DMS114 treated with DMSO at 0.1 percent for 48 hours (cell line): Measurements from ENCODE around the gene LAMC3.

Source experiments
- DNase-seq: peaks from one replicate; lab custom pipeline; 2025; ENCODE audit not compliant: unreplicated experiment; lab: John Stamatoyannopoulos, UW

Gene LAMC3

DNA sequence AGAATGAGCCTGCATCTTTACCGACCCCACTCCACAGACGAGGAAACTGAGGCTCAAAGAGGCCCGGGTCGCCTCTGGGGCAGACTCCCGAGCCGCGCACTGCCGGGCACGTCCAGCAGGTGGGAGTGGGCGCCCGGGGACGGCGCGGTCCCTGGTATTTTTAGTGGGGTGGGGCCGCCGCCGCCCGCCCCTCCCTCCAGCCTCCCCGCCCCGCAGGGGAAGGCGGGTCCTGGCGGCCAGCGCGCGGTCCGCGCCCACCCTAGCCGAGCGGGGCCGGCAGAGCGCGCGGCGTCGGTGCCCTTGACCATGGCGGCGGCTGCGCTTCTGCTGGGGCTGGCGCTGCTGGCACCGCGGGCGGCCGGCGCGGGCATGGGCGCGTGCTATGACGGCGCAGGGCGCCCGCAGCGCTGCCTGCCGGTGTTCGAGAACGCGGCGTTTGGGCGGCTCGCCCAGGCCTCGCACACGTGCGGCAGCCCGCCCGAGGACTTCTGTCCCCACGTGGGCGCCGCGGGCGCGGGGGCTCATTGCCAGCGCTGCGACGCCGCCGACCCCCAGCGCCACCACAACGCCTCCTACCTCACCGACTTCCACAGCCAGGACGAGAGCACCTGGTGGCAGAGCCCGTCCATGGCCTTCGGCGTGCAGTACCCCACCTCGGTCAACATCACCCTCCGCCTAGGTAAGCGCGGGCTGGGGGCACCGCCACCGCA lies at the start of gene LAMC3:
LAMC3 (plus strand) TSS at position 266 of the 710 bp plus-strand sequence; CDS start at position 307, 41 bp downstream.
- DNase-seq = peak; percentile 25

DNA sequence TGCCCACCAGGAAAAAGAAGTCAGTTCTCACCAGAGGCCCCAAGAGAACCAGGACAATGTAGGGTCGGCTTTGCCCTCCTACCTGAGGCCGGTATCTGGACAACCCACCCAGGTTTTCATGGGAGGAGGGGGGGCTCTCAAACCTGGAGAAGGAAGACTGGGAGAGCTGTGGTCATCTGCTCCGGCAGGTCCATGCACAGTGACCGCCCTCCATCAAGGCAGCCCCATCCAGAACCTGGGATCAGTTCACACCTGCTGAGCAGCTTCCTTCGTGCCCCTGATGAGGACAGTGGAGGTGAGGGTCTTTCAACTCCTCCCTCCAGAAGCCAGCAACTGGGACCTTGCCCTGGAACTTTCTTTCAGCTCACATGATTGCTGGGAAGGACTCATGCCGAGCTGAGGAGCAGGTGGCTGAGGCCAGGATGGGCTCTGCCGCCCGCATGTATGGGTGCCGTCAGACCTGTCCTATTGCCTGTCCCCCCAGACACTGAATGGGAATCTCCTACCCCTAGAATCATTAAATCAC lies 49.1 kb upstream of the LAMC3 start:
- DNase-seq = no peak

DNA sequence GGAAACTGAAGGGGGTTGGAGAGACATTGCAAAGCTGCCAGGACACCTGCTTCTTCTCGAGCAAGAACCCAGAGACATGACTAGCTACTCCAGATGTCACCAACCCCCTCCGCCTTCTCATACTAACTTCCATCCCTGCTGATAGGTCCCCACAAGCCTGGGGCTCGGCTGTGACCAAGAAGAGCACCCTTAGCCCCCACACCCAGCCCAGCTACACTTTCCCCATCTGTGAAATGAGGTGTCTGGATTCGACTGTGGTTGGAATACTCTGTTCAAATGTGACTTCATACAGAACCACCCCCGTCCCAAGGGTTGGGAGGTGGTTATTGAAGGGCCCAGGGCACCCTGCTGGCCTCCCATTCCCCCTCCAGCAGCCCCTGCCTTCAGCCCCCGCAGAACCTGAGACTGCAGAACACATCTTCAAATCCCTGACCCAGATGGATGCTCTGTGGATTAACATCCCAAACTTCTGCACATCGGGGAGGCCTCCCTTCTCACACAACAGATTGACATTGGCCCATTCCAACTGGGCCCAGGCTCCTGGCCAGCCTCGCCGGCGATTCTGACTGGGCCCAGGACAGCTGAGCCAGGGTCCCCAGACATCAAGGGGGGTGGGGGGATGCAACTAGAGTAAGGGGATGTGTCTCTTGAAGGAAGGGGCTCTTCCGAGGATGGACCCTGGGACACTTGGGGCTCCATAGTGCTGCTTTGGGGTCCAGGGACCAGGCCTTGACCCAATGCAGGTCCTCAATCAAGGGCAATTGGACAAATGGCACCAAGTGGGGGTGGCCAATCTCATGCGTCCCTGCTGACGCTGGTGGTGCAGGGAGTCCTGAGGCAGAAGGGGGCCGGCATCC lies 48.2 kb upstream of the LAMC3 start:
- DNase-seq = no peak

DNA sequence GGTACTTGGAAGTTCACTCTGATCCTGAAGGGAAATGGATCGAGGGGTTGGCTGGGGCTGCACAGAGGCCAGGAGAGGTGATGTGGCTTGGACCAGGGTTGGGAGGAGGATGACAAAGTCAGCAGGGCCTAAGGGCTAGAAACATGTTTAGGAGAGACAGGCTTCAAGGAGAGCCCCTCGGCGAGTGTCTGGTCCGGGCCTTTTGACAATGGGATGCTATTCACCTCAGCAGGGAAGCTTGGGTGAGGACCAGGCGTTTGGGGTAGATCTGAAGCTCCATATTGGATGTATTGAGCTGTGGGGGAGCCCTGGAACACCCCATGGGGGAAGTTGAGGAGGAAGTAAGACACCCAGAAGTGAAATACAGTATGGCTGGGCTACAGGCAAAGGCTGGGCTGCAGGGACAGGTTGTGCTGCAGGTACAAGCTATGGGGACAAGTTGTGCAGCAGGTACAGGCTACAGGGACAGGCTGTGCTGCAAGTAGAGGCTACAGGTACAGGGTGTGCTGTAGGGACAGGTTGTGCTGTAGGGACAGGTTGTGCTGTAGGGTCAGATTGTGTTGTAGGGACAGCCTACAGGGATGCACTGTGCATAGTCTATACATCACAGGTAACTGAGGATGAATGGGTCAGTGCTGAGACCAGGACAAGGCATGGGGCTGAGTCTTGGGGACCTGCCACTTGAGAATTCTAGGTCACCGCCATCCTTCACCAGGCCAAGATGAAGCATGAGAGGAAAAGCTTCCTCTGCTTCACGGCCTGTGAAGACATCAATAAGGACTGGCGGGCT lies 47.3 kb upstream of the LAMC3 start:
- DNase-seq = no peak

DNA sequence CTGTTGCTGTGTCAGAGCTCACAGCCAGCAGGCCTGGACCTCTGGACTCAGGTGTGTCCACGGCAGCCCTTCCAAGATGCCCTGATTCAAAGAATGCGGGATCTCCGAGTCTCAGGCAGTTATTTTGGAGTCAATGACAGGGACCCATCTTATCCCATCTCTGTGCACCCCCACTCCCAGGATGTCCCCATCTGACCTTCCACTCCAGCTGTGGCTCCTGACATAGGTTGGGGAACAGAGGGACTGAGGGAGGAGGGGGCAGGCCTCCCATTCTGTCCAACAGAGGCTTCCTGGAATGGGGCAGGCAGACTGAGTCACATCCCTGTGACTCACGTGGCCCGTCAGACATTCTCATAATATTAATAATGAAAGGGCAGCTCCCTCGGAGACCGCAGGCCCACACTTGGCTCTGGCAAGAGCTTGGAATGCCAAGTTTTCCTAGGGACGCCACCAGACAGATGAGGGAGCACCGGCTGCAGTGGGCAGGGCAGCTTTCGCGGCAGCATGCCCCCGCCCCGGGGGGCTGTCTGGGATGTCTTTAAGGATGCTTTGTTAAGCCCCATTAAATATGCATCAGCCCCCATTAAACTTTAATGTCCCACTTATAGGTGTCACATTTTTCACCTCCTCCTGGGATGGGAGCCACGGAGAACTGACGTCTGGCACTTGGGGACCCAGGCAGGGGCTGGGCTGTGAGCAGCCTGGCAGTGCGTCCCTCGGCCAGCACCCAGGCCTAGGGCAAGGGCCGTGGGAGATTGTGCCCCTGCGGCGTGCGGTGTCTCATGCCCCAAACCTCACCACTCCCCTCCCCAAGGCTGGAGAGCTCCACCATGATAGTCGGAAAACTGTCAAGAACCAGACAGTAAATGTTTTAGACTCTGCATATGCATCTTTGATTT lies 46.3 kb upstream of the LAMC3 start:
- DNase-seq = no peak

DNA sequence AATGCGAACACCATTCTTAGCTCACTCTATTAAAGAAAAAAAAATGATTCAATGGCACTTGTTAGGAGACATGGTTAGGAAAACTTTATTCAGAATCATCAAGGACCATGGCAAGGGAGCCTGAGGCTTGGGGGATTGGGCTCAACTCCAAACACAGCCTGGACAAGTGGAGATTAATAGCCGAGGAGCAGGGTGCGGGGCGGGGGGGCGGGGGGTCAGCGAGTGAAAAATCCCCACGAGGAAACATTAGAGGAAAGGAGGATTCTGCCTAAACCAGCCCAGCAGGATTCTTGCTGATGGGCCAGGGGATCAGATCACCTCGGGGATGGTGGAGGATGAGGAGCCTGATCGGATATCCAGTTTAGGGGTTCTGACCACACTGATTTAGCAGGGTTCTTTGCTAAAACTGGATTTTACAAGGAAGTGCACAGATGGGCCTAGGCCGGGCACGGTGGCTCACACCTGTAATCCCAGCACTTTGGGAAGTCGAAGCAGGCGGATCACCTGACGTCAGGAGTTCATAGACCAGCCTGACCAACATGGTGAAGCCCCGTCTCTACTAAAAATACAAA lies 45.6 kb upstream of the LAMC3 start:
- DNase-seq = no peak

DNA sequence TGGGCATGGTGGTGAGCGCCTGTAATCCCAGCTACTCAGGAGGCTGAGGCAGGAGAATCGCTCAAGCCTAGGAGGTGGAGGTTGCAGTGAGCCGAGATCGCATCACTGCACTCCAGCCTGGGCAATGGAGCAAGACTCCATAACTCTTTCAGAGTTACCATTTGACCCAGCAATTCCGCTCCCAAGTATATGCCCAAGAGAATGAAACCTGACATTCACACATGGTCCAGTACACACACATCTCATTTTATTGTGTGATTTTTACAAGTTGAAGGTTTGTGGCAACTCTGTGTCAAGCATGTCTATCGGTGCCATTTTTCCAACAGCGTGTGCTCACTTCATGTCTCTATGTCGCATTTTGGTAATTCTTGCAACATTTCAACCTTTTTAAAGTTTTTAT lies 45.1 kb upstream of the LAMC3 start:
- no peak for DNase-seq

DNA sequence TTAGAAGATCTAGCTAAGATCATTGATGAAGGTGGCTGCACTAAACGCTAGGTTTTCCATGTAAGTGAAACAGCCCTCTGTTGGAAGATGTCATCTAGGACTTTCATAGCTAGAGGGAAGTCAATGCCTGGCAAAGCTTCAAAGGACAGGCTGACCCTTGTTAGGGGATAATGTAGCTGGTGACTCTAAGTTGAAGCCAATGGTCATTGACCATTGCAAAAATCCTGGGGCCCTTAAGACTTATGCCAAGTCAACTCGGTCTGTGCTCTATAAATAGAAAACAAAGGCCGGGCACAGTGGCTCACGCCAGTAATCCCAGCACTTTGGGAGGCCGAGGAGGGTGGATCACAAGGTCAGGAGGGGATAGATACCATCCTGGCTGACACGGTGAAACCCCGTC lies 43.3 kb upstream of the LAMC3 start:
- DNase-seq = no peak

DNA sequence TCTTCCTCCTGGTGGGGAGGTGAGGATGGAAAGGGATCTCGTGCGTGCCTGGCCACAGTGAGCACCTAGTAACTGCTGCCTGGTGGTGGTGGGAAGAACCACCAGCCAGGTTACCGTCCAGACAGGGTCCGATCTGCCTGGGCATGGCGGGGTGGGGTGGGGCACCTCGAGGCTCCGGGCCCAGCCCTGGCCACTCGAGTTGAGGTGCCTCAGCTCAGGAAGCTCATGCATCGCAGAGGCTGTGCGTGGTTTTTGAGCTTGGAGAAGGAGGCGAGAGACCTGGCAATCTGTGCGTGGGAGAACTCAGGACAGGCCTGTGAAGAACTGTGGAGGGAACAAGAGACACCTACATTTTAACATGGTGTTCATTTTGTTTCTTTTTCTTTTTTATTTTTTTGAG lies 38.9 kb upstream of the LAMC3 start:
- DNase-seq = no peak

DNA sequence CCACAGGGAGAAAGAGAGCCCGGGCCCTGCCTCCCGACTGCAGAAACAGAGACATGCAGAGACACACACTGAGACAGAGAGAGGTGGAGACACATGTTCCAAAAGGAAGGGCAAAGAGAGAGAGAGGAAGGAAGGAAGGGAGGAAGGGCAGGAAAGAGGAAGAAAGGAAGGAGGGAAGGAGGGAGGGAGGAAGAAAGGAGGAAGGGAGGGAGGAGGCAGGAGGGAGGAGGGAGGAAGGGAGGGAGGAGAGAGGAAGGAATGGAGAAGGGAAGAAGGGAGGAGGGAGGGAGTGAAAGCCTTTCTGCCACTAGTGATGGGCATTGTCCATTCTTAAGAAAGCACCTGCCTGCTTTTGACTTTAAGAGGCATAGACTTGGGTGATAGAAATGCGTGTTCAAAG lies 38.1 kb upstream of the LAMC3 start:
- DNase-seq = no peak

DNA sequence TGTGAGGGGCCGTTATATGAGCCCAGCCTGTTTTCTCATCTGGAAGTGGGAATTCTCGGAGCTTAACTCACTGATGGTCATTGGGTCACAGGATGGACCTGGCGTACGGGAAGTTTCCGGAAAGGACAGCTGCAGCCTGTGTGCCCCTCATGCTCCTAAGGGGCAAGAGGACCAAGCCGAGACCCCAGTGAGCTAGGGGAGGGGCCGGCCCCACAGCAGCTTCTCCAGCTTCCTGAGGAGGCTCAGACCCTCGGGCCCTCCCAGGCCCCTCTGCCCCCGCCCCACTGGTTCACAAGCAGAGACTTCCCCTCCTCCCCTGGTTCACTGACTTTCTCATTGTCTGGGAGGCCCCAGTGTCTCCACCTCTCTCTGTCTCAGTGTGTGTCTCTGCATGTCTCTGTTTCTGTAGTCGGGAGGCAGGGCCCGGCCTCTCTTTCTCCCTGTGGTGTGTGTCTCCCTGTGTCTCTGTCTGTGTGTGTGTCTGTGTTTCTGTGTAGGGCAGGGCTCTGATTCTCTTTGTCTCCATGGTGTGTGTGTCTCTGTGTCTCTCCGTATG lies 37.6 kb upstream of the LAMC3 start:
- no peak for DNase-seq

DNA sequence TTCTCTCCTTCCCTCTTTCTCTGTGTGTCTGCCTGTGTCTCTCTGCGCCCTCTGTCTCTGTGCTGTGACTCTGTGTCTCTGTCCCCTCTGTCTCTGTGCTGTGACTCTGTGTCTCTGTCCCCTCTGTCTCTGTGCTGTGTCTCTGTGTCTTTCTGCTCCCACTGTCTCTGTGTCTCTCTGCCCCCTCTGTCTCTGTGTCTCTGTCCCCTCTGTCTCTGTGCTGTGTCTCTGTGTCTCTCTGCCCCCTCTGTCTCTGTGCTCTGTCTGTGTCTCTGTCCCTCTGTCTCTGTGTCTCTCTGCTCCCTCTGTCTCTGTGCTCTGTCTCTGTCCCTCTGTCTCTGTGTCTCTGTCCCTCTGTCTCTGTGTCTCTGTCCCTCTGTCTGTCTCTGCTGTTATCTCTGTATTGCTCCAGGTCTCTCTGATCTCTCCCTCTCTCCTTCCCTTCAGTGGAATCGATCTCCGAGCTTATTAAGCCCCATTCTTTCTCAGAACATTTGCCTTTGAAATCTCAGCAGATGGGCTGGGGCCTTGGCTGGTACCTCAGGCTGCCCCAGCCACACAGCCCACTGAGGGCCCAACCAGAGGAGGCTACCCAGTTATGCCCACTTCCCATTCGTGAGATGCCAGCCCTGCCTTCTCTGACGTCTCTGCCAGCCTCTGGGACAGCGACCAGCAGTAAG lies 36.6 kb upstream of the LAMC3 start:
- no peak for DNase-seq

DNA sequence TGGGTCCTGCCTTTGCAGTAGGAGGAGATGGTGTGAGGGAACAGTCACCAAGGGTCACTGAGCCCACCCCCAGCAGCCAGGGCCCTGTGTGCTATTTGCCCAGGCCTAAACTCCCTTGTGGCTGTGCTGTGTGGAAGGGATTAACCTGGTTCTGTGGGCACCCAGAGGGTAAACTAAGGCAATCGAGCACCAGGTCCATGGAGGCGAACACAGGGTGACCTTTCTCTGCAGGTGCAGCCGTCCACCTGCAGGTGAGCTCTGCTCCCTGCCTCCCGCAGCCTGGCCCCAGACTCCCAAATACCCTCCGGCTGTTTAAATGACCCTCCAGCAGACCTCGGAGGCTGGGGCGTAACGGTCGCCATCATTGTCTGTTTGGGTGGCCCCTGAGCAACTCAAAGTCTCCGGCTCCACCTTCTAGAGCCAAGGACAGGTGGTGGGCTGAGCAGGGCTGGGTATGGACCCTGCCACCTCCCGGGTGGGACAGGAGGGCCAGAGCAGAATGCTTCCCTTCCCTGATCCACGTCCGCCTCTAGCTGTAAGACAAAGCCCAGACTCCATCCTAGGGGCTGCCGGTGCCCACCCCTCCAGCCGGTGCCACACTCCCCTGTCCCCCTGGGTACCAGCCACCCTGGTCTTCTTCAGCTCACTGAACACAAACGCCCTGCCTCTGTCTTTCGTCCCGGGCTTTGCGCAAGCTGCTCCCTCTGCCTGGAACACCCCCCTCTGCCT lies 35.9 kb upstream of the LAMC3 start:
- no peak for DNase-seq

DNA sequence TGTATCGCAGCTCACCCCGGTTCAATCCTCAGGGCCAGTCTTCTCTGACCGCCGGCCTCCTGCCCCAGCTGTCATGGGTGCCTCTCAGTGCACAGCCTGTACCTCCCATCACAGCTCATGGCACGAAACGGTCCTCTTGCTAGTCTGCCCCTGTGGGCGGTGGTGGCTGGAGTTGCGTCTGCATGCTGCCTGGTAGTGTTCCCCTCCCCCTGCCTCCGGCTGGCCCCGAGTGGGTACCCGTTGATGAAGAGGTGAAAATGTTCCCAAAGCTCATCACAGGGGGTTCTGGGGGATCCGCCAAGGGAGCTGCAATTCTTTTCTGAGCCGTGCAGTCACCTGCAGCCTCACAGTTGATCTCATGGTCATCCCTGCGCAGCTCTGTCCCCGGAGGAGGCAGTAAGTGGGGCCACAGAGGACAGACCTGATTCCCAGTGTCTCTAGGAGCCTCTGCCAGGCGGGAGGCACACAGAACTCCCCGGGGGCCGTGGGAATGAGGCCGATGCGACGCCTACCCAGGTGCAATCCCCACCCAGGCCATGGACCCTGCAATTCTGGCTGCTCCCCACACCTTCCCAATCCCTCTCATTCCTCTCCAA lies 35.2 kb upstream of the LAMC3 start:
- no peak for DNase-seq

DNA sequence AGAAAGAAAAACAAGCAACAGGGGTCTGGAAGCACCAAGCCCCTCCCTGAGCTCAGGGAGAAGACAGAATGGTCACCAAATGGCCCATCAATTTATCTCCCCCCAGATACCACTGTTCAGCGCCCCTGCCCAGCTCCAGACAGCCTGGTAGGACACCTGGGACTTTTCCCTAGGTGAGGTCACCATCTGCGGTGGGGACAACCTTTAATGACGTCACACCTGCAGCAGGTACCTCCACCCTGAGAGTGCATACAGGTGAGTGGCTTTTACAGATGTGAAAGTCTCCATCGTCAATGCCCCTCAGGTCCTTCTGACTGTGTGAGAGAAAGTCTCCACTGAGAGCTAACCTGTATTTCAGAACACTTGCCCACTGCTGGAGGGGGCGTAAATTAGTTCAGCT lies 34.3 kb upstream of the LAMC3 start:
- no peak for DNase-seq

DNA sequence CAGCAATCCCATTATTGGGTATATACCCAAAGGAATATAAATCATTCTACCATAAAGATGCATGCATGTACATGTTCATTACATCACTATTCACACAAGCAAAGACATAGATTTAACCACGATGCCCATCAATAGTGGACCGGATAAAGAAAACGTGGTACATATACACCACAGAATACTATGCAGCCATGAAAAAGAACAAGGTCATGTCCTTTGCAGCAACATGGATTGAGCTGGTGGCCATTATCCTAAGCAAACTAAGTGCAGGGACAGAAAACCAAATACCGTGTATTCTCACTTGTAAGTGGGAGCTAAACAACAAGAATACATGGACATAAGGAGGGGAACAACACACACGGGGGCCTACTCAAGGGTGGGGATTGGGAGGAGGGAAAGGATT lies 33.8 kb upstream of the LAMC3 start:
- DNase-seq = no peak

DNA sequence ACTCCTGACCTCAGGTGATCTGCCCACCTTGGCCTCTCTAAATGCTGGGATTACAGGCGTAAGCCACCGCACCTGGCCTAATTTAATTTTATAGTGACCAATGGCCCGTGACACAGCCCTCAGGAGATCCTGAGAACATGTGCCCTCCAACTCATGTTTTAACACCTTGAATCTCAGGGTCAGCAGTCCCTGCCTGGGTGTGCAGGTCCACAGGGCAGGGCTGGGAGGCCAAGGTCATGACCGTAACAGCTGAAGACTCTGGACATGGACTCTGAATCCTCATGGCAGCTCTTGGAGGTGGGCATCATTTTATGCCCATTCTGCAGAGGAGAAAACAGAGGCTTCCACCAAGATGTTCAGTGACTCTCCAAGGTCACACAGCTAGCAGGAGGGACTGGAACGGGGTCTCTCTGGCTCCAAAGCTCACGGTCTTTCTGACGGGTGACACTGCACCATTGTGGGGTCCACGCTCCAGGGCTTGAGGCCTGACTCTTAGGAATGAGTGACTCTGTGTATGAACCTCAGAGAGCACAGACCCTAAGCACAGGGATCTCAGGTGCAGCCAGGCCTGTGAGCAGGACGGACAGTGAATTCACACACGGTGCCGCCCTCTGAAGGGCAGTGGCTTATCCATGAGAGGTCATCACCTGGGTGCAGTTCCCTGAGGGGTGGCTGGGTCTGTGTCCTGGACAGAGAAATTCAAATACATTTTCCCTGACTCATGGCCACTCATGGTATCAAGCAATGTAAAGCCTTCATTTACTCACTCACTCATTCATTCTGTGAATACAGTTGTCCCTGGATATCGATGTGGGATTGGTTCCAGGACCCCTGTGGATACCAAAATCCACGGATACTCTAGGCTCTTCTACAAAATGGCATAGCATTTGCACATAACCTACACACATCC lies 32.8 kb upstream of the LAMC3 start:
- no peak for DNase-seq
